Measurements from ENCODE around the gene ATP5MC2.
"Not testable (repeated sequence)": the region's sequence is repeated elsewhere in the genome, so short reads cannot be mapped to it uniquely, and the experiment has no call there.

Gene ATP5MC2

DNA sequence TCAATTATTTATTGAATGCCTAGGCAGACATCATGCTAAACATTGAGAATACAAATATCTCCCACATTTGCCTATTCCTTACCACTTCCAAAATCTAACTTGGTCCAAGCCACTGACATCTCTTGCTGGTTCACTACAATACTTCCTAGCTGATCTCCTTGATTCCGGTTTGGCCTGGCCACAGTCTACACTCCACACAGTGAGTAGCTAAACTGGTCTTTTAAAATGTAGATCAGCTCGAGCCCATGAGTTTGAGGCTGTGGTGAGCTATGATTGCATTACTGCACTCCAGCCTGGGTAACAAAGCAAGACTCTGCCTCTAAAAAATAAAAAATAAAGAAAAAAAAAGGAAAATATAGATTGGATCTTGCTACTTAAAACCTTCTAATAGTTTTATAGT lies 7.6 kb upstream of the ATP5MC2 start:
- Histone ChIP-seq H3F3A (ENCODE audit: insufficient read depth) (no peaks in the 10 kb centered on the region), H3K36me3 (ENCODE audit: low read length) (no peaks in the 10 kb centered on the region), H3K4me3 (ENCODE audit: insufficient read depth, low read length, poor library complexity, severe bottlenecking) (no peak overlapping the region), H3K9me2 (replicated peaks; ENCODE audit: insufficient read depth, low read length) (no peaks in the 10 kb centered on the region), H3K79me2 (ENCODE audit: insufficient read depth, low read length) (no peaks in the 10 kb centered on the region), H3K27me3 (ENCODE audit: low read length) (no peaks in the 10 kb centered on the region), H2AFZ (ENCODE audit: low read depth, low read length, severe bottlenecking) (no peak overlapping the region), H3K4me2 (ENCODE audit: low read depth, low read length, poor library complexity, severe bottlenecking) (no peak overlapping the region), H3K9me3 (ENCODE audit: insufficient read depth, low read length) (no peaks in the 10 kb centered on the region), H3K27ac (ENCODE audit: low read depth, low read length) (no peak overlapping the region), H3K9ac (ENCODE audit: low read length) (no peak overlapping the region), H4K20me1 (ENCODE audit: low read depth, low read length) (no peaks in the 10 kb centered on the region)
- TF ChIP-seq, protein P1, sequence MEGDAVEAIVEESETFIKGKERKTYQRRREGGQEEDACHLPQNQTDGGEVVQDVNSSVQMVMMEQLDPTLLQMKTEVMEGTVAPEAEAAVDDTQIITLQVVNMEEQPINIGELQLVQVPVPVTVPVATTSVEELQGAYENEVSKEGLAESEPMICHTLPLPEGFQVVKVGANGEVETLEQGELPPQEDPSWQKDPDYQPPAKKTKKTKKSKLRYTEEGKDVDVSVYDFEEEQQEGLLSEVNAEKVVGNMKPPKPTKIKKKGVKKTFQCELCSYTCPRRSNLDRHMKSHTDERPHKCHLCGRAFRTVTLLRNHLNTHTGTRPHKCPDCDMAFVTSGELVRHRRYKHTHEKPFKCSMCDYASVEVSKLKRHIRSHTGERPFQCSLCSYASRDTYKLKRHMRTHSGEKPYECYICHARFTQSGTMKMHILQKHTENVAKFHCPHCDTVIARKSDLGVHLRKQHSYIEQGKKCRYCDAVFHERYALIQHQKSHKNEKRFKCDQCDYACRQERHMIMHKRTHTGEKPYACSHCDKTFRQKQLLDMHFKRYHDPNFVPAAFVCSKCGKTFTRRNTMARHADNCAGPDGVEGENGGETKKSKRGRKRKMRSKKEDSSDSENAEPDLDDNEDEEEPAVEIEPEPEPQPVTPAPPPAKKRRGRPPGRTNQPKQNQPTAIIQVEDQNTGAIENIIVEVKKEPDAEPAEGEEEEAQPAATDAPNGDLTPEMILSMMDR (IDR thresholded peaks at IDR 0.05; ENCODE audit: insufficient read depth, low read length, poor library complexity, severe bottlenecking) = no peak
- no peak for TF ChIP-seq EZH2phosphoT487 (conservative IDR thresholded peaks at IDR 0.05; ENCODE audit: low read length)

DNA sequence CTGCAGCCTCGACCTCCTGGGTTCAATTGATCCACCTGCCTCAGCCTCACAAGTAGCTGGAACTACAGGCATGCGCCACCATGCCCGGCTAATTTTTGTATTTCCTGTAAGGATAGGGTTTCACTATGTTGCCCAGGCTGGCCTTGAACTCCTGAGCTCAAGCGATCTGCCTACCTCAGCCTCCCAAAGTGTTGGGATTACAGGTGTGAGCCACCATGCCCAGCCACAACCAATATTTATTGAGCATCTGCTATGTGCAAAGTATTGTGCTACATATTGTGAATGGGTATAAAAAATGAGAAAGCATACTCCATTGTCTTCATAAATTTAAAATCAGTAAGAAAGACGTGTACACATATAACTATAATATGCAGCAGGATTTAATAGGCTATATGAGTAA lies 4.2 kb upstream of the ATP5MC2 start:
- H4K20me1 ChIP-seq (ENCODE audit: low read depth, low read length); H3K27ac ChIP-seq (ENCODE audit: low read depth, low read length); H3K79me2 ChIP-seq (ENCODE audit: insufficient read depth, low read length); H3K9ac ChIP-seq (ENCODE audit: low read length); H3K4me3 ChIP-seq (ENCODE audit: insufficient read depth, low read length, poor library complexity, severe bottlenecking); H3K27me3 ChIP-seq (ENCODE audit: low read length); H3K9me2 ChIP-seq (replicated peaks; ENCODE audit: insufficient read depth, low read length); H3K9me3 ChIP-seq (ENCODE audit: insufficient read depth, low read length); H3K36me3 ChIP-seq (ENCODE audit: low read length); H3F3A ChIP-seq (ENCODE audit: insufficient read depth); H2AFZ ChIP-seq (ENCODE audit: low read depth, low read length, severe bottlenecking); H3K4me2 ChIP-seq (ENCODE audit: low read depth, low read length, poor library complexity, severe bottlenecking): not testable (repeated sequence)

GRCh38 chr12:53677800-53678148 lies 1.9 kb upstream of the ATP5MC2 start:
- Histone ChIP-seq H3K4me3 (ENCODE audit: insufficient read depth, low read length, poor library complexity, severe bottlenecking) (no peak overlapping the region), H3K9ac (ENCODE audit: low read length) (no peak overlapping the region)

DNA sequence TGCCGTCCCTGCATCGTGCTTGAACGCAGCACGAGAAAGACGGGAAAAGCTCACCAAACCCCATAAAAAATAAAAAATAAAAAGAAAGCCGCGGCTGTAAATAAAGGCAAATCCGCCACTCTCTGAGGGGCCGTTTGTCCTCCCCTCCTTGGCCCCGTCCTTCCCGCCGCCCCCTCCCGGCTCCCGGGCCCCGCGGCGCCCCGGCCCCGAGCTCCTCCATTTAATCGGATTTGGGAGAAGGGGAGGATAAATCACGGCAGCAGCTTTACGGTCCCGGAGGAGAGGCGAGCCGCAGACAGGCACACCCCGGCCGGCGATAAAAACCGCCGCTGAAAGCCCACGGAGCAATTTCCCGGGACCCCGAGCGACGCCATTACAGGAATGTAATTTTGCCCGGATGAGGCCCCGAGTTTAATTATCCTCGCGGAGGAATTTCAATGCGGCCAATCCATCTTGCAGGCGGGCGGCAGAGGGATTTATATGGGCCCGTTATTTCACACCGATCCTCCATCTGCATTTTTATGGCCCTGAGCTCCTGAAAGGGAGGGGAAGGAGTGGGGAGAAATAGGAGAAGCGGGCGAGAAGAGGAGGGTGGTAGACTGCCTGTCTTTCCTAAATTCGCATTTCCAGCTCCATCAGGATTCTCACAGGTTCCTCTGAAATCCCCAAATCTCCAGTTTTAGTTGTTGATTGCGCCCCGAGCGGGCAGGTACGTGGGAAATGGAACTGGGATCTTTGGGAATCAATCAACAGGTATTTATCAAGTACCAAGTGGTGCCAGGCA lies 1.3 kb upstream of the ATP5MC2 start:
- Histone ChIP-seq H2AFZ (ENCODE audit: low read depth, low read length, severe bottlenecking) (peak overlapping the region; percentile 100), H3K9ac (ENCODE audit: low read length) (no peak overlapping the region), H3K79me2 (ENCODE audit: insufficient read depth, low read length) (peaks cover 19% of the 10 kb centered on the region), H3K4me2 (ENCODE audit: low read depth, low read length, poor library complexity, severe bottlenecking) (peak overlapping the region; percentile 95), H3K9me2 (replicated peaks; ENCODE audit: insufficient read depth, low read length) (no peaks in the 10 kb centered on the region), H3K27me3 (ENCODE audit: low read length) (no peaks in the 10 kb centered on the region), H3F3A (ENCODE audit: insufficient read depth) (no peaks in the 10 kb centered on the region), H3K4me3 (ENCODE audit: insufficient read depth, low read length, poor library complexity, severe bottlenecking) (no peak overlapping the region), H3K36me3 (ENCODE audit: low read length) (peaks cover 4% of the 10 kb centered on the region; the same call in 1 of the 2 replicates), H4K20me1 (ENCODE audit: low read depth, low read length) (no peaks in the 10 kb centered on the region), H3K27ac (ENCODE audit: low read depth, low read length) (no peak overlapping the region), H3K9me3 (ENCODE audit: insufficient read depth, low read length) (no peaks in the 10 kb centered on the region)
- TF ChIP-seq, protein P1 (IDR thresholded peaks at IDR 0.05; ENCODE audit: insufficient read depth, low read length, poor library complexity, severe bottlenecking) = no peak
- no peak for TF ChIP-seq EZH2phosphoT487 (conservative IDR thresholded peaks at IDR 0.05; ENCODE audit: low read length)

More at GRCh38 chr12:53677800-53678148, 1.9 kb upstream of the ATP5MC2 start:
- no peak for TF ChIP-seq EZH2phosphoT487 (conservative IDR thresholded peaks at IDR 0.05; ENCODE audit: low read length)
- TF ChIP-seq, protein P1 (IDR thresholded peaks at IDR 0.05; ENCODE audit: insufficient read depth, low read length, poor library complexity, severe bottlenecking) = no peak
- H3K36me3 ChIP-seq (ENCODE audit: low read length) = peaks cover 4% of the 10 kb centered on the region; the same call in 1 of the 2 replicates
- H3K27ac ChIP-seq (ENCODE audit: low read depth, low read length) = no peak overlapping the region
- peaks cover 19% of the 10 kb centered on the region for H3K79me2 ChIP-seq (ENCODE audit: insufficient read depth, low read length)
- no peaks in the 10 kb centered on the region for H3K27me3 ChIP-seq (ENCODE audit: low read length)
- H3K4me2 ChIP-seq (ENCODE audit: low read depth, low read length, poor library complexity, severe bottlenecking) = no peak overlapping the region
- H4K20me1 ChIP-seq (ENCODE audit: low read depth, low read length) = no peaks in the 10 kb centered on the region
- no peaks in the 10 kb centered on the region for H3K9me2 ChIP-seq (replicated peaks; ENCODE audit: insufficient read depth, low read length)
- no peaks in the 10 kb centered on the region for H3K9me3 ChIP-seq (ENCODE audit: insufficient read depth, low read length)
- no peaks in the 10 kb centered on the region for H3F3A ChIP-seq (ENCODE audit: insufficient read depth)
- no peak overlapping the region for H2AFZ ChIP-seq (ENCODE audit: low read depth, low read length, severe bottlenecking)

Data from SU-DHL-6 (cell line).